ENCODE results near the gene FOSL1.
"Not testable (repeated sequence)": the region's sequence is repeated elsewhere in the genome, so short reads cannot be mapped to it uniquely, and the experiment has no call there.

FOSL1 gene

GRCh38 chr11:65851811-65852507 lies 48.2 kb downstream of the FOSL1 start:
- no peak for DNase-seq (ENCODE audit: low read depth)
- no peak overlapping the region for H3K4me3 ChIP-seq (ENCODE audit: low read length)
- no peak for TF ChIP-seq CTCF (conservative IDR thresholded peaks at IDR 0.05; ENCODE audit: low read length)

GRCh38 chr11:65851083-65851579 lies 49.1 kb downstream of the FOSL1 start:
- TF ChIP-seq CTCF (conservative IDR thresholded peaks at IDR 0.05; ENCODE audit: low read length), result peak; percentile 55
- H3K4me3 ChIP-seq (ENCODE audit: low read length), result no peak overlapping the region
- no peak for DNase-seq (ENCODE audit: low read depth)

- no peak for TF ChIP-seq CTCF (conservative IDR thresholded peaks at IDR 0.05; ENCODE audit: low read length)
- H3K4me3 ChIP-seq (ENCODE audit: low read length), result no peak overlapping the region
- DNase-seq (ENCODE audit: low read depth), result no peak
Measured at GRCh38 chr11:65850217-65851082, 49.7 kb downstream of the FOSL1 start.

- no peak for TF ChIP-seq CTCF (conservative IDR thresholded peaks at IDR 0.05; ENCODE audit: low read length)
- no peak for DNase-seq (ENCODE audit: low read depth)
Measured at GRCh38 chr11:65849771-65850216, 50.4 kb downstream of the FOSL1 start.

GRCh38 chr11:65849366-65849765 lies 50.8 kb downstream of the FOSL1 start:
- no peak for DNase-seq (ENCODE audit: low read depth)
- no peak overlapping the region for H3K4me3 ChIP-seq (ENCODE audit: low read length)
- no peak for TF ChIP-seq CTCF (conservative IDR thresholded peaks at IDR 0.05; ENCODE audit: low read length)

More at GRCh38 chr11:65849771-65850216, 50.4 kb downstream of the FOSL1 start:
- no peak overlapping the region for H3K4me3 ChIP-seq (ENCODE audit: low read length)

GRCh38 chr11:65848693-65849092 lies 51.5 kb downstream of the FOSL1 start:
- not testable (repeated sequence) for H3K4me3 ChIP-seq (ENCODE audit: low read length); DNase-seq (ENCODE audit: low read depth)

GRCh38 chr11:65847746-65848145 lies 52.4 kb downstream of the FOSL1 start:
- H3K4me3 ChIP-seq (ENCODE audit: low read length), result no peak overlapping the region
- no peak for TF ChIP-seq CTCF (conservative IDR thresholded peaks at IDR 0.05; ENCODE audit: low read length)
- no peak for DNase-seq (ENCODE audit: low read depth)

All from AG10803 (cell line).